Middle frontal gyrus (tissue), 1 donor: ENCODE measurements around the gene CCDC182.

ENCODE experiments used
- DNase-seq: peaks from one replicate; pipeline ENCODE4 v3.0.0-alpha.2; 2015; ENCODE audit warnings: low spot score; ENCODE audit errors: extremely low spot score

CCDC182 gene

GRCh38 chr17:57757735-57758134 lies 12.6 kb upstream of the CCDC182 start:
- no peak for DNase-seq

GRCh38 chr17:57756951-57757350 lies 11.9 kb upstream of the CCDC182 start:
- DNase-seq = no peak

- no peak for DNase-seq
Observed at GRCh38 chr17:57755480-57756070, 10.5 kb upstream of the CCDC182 start.

GRCh38 chr17:57752031-57752905 lies 7.2 kb upstream of the CCDC182 start:
- DNase-seq = no peak

- no peak for DNase-seq
Observed at GRCh38 chr17:57751348-57751971, 6.4 kb upstream of the CCDC182 start.

- DNase-seq = no peak
Observed at GRCh38 chr17:57750895-57751294, 5.8 kb upstream of the CCDC182 start.

GRCh38 chr17:57750109-57750871 lies 5.2 kb upstream of the CCDC182 start:
- no peak for DNase-seq

- no peak for DNase-seq
Observed at GRCh38 chr17:57749701-57750100, 4.6 kb upstream of the CCDC182 start.

- peak; percentile 13 for DNase-seq
Observed at GRCh38 chr17:57747221-57748017, 2.3 kb upstream of the CCDC182 start.

GRCh38 chr17:57746221-57746620 lies 1.1 kb upstream of the CCDC182 start:
- DNase-seq = no peak

- no peak for DNase-seq
Observed at GRCh38 chr17:57744195-57745170, 616 bp downstream of the CCDC182 start.

- no peak for DNase-seq
Observed at GRCh38 chr17:57740235-57740528, 4.9 kb downstream of the CCDC182 start.

GRCh38 chr17:57739402-57740234 lies 5.5 kb downstream of the CCDC182 start:
- DNase-seq = no peak

- DNase-seq = no peak
Observed at GRCh38 chr17:57737450-57737849, 7.6 kb downstream of the CCDC182 start.

GRCh38 chr17:57735707-57736106 lies 9.4 kb downstream of the CCDC182 start:
- no peak for DNase-seq

- DNase-seq = no peak
Observed at GRCh38 chr17:57735230-57735629, 9.9 kb downstream of the CCDC182 start.

GRCh38 chr17:57733085-57733484 lies 12.0 kb downstream of the CCDC182 start:
- no peak for DNase-seq

- DNase-seq = no peak
Observed at GRCh38 chr17:57732062-57732461, 13.0 kb downstream of the CCDC182 start.
